Breast epithelium (tissue), 3 donors: ENCODE results near the gene FEZF2.

Source experiments
- POLR2A ChIP-seq: fragments of 450-650 bp; IDR thresholded peaks from one replicate; pipeline ENCODE4 v1.6.1; 2016; ENCODE audit warnings: antibody characterized with exemption, mild to moderate bottlenecking, moderate library complexity
- POLR2AphosphoS5 ChIP-seq, 3 donors: sonication (generic); formaldehyde crosslinking; IDR thresholded peaks; one replicate each; pipeline ENCODE4 v1.6.1; 2017; ENCODE audit warnings: antibody characterized with exemption in 3 of 3
- TF ChIP-seq, protein P1 (sequence below), 3 donors: fragments of 450-650 bp; IDR thresholded peaks; one replicate each; pipeline ENCODE4 v1.5.1; 2016 to 2017; ENCODE audit warnings: antibody characterized with exemption in 3 of 3, mild to moderate bottlenecking in 3 of 3, moderate library complexity in 3 of 3

GRCh38 chr3:62403765-62404164 lies 30.4 kb upstream of the FEZF2 start:
- TF ChIP-seq, protein P1, sequence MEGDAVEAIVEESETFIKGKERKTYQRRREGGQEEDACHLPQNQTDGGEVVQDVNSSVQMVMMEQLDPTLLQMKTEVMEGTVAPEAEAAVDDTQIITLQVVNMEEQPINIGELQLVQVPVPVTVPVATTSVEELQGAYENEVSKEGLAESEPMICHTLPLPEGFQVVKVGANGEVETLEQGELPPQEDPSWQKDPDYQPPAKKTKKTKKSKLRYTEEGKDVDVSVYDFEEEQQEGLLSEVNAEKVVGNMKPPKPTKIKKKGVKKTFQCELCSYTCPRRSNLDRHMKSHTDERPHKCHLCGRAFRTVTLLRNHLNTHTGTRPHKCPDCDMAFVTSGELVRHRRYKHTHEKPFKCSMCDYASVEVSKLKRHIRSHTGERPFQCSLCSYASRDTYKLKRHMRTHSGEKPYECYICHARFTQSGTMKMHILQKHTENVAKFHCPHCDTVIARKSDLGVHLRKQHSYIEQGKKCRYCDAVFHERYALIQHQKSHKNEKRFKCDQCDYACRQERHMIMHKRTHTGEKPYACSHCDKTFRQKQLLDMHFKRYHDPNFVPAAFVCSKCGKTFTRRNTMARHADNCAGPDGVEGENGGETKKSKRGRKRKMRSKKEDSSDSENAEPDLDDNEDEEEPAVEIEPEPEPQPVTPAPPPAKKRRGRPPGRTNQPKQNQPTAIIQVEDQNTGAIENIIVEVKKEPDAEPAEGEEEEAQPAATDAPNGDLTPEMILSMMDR (IDR thresholded peaks at IDR 0.05): no peak
- TF ChIP-seq POLR2A: no peak
- TF ChIP-seq POLR2AphosphoS5 (IDR thresholded peaks at IDR 0.05): no peak
